ENCODE data around the gene CHST15.

The CHST15 gene

DNA sequence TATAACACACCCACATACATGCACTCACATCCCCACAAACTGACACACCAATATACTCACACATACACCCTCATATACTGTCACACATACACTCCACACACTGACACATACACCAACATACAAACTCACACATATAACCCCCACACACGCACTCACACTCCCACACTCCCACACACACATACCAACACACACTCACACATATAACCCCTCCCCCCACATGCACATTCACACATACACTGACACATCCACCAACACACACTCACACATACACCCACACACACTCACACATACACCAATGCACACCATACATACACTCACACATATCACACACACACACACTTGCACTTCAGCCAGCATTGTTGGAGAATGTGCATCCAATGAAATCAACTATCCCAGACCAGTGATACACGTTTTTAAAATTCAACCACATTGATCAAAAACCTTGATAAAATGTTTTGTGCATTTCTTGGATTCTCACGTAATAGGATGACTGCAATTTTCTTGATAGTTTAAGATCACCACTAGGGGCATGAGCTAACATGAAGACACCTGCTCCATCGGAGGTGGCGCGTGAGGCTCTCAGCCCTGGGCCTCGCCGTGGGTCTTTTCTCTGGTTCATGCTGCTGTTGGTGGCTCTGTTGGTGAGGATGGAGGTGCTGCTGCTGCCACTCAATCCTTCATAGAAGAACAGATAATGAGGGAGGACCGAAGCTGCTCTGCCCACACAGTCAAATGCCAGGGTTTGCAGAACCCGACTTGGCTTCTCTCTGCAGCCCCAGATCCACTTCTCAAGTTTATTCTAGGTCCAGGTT lies 32.1 kb upstream of the CHST15 start:
- ATAC-seq (ENCODE audit: insufficient read depth, low read depth) (peak; percentile 78), DNase-seq (peak; percentile 66)
- Histone ChIP-seq H3K27ac (ENCODE audit: low read length) (peak overlapping the region; percentile 13; the same call in 1 of the 2 replicates), H3K4me2 (ENCODE audit: insufficient read depth, low read length) (no peak overlapping the region), H3K4me3 (ENCODE audit: low read depth in 1 of 2, low read length in 2 of 2) (no peak overlapping the region), H3K79me2 (ENCODE audit: insufficient read depth, low read length) (no peaks in the 10 kb centered on the region), H2AFZ (ENCODE audit: low read depth, low read length) (no peak overlapping the region), H3K27me3 (ENCODE audit: insufficient read depth, low read length, poor library complexity) (no peaks in the 10 kb centered on the region), H3K4me1 (ENCODE audit: insufficient read depth, low read length) (peaks cover 17% of the 10 kb centered on the region; the same call in 1 of the 2 replicates), H3K9me3 (ENCODE audit: insufficient read depth, low read length, severe bottlenecking) (no peaks in the 10 kb centered on the region), H3K9ac (ENCODE audit: low read depth, low read length) (no peak overlapping the region), H3K36me3 (ENCODE audit: insufficient read depth, low read length) (no peaks in the 10 kb centered on the region), H4K20me1 (ENCODE audit: insufficient read depth, low read length) (no peaks in the 10 kb centered on the region)
- TF ChIP-seq EZH2 (IDR thresholded peaks at IDR 0.05; ENCODE audit: borderline replicate concordance, low read depth, low read length, severe bottlenecking) = no peak
- TF ChIP-seq, protein P1, sequence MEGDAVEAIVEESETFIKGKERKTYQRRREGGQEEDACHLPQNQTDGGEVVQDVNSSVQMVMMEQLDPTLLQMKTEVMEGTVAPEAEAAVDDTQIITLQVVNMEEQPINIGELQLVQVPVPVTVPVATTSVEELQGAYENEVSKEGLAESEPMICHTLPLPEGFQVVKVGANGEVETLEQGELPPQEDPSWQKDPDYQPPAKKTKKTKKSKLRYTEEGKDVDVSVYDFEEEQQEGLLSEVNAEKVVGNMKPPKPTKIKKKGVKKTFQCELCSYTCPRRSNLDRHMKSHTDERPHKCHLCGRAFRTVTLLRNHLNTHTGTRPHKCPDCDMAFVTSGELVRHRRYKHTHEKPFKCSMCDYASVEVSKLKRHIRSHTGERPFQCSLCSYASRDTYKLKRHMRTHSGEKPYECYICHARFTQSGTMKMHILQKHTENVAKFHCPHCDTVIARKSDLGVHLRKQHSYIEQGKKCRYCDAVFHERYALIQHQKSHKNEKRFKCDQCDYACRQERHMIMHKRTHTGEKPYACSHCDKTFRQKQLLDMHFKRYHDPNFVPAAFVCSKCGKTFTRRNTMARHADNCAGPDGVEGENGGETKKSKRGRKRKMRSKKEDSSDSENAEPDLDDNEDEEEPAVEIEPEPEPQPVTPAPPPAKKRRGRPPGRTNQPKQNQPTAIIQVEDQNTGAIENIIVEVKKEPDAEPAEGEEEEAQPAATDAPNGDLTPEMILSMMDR (IDR thresholded peaks at IDR 0.05; ENCODE audit: borderline replicate concordance, extremely low read depth, low read length, poor library complexity, severe bottlenecking) = peak; percentile 69

DNA sequence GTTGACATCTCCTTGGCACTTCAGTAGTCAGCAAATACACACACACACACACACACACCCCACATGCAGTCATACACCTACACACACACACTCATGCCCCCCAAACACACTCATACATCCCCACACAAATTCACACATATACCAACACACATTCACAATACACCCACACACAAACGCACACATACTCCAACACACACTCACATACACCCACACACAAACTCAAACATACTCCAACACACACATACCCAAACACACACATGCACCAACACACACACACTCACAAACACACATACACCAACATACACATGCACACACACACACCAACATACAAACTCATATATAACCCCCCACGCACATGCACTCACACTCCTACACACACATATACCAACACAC lies 31.4 kb upstream of the CHST15 start:
- no peak overlapping the region for H3K9ac ChIP-seq (ENCODE audit: low read depth, low read length)
- peaks cover 24% of the 10 kb centered on the region for H3K4me1 ChIP-seq (ENCODE audit: insufficient read depth, low read length)
- no peaks in the 10 kb centered on the region for H3K9me3 ChIP-seq (ENCODE audit: insufficient read depth, low read length, severe bottlenecking)
- H2AFZ ChIP-seq (ENCODE audit: low read depth, low read length) = no peak overlapping the region
- H3K36me3 ChIP-seq (ENCODE audit: insufficient read depth, low read length) = no peaks in the 10 kb centered on the region
- no peaks in the 10 kb centered on the region for H3K79me2 ChIP-seq (ENCODE audit: insufficient read depth, low read length)
- no peak overlapping the region for H3K4me2 ChIP-seq (ENCODE audit: insufficient read depth, low read length)
- no peaks in the 10 kb centered on the region for H4K20me1 ChIP-seq (ENCODE audit: insufficient read depth, low read length)
- no peaks in the 10 kb centered on the region for H3K27me3 ChIP-seq (ENCODE audit: insufficient read depth, low read length, poor library complexity)
- DNase-seq = no peak
- no peak overlapping the region for H3K4me3 ChIP-seq (ENCODE audit: low read depth in 1 of 2, low read length in 2 of 2)
- no peak overlapping the region for H3K27ac ChIP-seq (ENCODE audit: low read length)
- ATAC-seq (ENCODE audit: insufficient read depth, low read depth) = no peak
- TF ChIP-seq, protein P1 (IDR thresholded peaks at IDR 0.05; ENCODE audit: borderline replicate concordance, extremely low read depth, low read length, poor library complexity, severe bottlenecking) = no peak
- no peak for TF ChIP-seq EZH2 (IDR thresholded peaks at IDR 0.05; ENCODE audit: borderline replicate concordance, low read depth, low read length, severe bottlenecking)

DNA sequence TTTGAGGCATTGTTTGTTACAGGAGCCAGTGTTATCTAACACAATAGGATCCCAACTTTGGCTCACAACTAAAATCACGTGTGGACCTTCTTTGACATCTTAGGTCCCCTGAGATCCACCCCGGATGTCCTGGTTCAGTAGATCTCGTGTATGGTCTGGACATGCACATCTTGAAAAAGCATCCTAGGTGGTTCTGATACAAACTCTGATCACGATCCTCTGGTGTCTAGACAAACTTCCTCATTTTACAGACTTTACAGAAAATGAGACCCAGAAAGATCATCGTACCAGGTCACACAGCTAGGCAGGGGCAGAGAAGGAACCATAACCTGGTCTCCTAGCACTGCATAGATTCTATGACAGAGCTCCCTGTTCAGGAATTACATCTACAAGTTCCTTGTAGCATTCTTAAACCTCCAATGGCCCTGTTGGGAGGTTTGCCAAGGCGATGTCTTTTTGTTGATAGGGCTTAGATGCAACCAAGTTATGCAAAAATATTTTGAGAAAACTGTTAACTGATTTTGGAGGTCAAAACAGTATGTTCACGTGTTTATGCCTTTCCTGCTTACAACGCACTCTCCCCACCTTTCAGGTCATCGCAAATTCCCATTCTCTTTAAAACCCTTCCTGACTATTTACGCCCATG lies 30.8 kb upstream of the CHST15 start:
- no peak overlapping the region for H3K9ac ChIP-seq (ENCODE audit: low read depth, low read length)
- no peak for ATAC-seq (ENCODE audit: insufficient read depth, low read depth)
- no peaks in the 10 kb centered on the region for H3K9me3 ChIP-seq (ENCODE audit: insufficient read depth, low read length, severe bottlenecking)
- no peaks in the 10 kb centered on the region for H4K20me1 ChIP-seq (ENCODE audit: insufficient read depth, low read length)
- H3K4me2 ChIP-seq (ENCODE audit: insufficient read depth, low read length) = no peak overlapping the region
- H3K4me3 ChIP-seq (ENCODE audit: low read depth in 1 of 2, low read length in 2 of 2) = no peak overlapping the region
- peaks cover 26% of the 10 kb centered on the region for H3K4me1 ChIP-seq (ENCODE audit: insufficient read depth, low read length)
- no peak for TF ChIP-seq EZH2 (IDR thresholded peaks at IDR 0.05; ENCODE audit: borderline replicate concordance, low read depth, low read length, severe bottlenecking)
- TF ChIP-seq, protein P1 (IDR thresholded peaks at IDR 0.05; ENCODE audit: borderline replicate concordance, extremely low read depth, low read length, poor library complexity, severe bottlenecking) = no peak
- DNase-seq = no peak
- no peak overlapping the region for H2AFZ ChIP-seq (ENCODE audit: low read depth, low read length)
- no peaks in the 10 kb centered on the region for H3K36me3 ChIP-seq (ENCODE audit: insufficient read depth, low read length)
- no peaks in the 10 kb centered on the region for H3K79me2 ChIP-seq (ENCODE audit: insufficient read depth, low read length)
- no peak overlapping the region for H3K27ac ChIP-seq (ENCODE audit: low read length)
- no peaks in the 10 kb centered on the region for H3K27me3 ChIP-seq (ENCODE audit: insufficient read depth, low read length, poor library complexity)
